Heart right ventricle (tissue), 16 donors: ENCODE results near the gene SUMO1. TPM values are rescaled to one million over a fixed set of nuclear protein-coding genes. Genes with fewer than 3 reads are reported as not detected.

ENCODE experiments used
- ATAC-seq, 8 donors: fragments of 200-7000 bp; cut with Tn5 transposase; one replicate each; pipeline ENCODE4 v1.9.1; 2020; ENCODE audit warnings: mild to moderate bottlenecking in 8 of 8, moderate library complexity in 8 of 8, moderate number of reproducible peaks in 1 of 8
- DNase-seq, 2 donors: peaks; one replicate each; pipeline ENCODE4 v3.0.0-alpha.2; 2020
- H3K27ac ChIP-seq, 10 donors: fragments of 200-600 bp; sonication (generic) in 2 of 10; one replicate each; pipeline versions ENCODE4 v1.5.0 to v1.8.0; 2020 to 2022; ENCODE audit warnings: mild to moderate bottlenecking in 3 of 10
- H3K27me3 ChIP-seq, 7 donors: fragments of 200-600 bp; one replicate each; pipeline ENCODE4 v1.8.0; 2021 to 2022; ENCODE audit warnings: mild to moderate bottlenecking in 2 of 7
- H3K36me3 ChIP-seq, 9 donors: fragments of 200-600 bp; sonication (generic) in 1 of 9; one replicate each; pipeline versions ENCODE4 v1.5.0 to v1.8.0; 2020 to 2022; ENCODE audit warnings: mild to moderate bottlenecking in 2 of 9
- H3K4me1 ChIP-seq, 9 donors: fragments of 200-600 bp; sonication (generic) in 1 of 9; one replicate each; pipeline versions ENCODE4 v1.5.0 to v1.8.0; 2020 to 2022; ENCODE audit warnings: mild to moderate bottlenecking in 4 of 9
- H3K4me3 ChIP-seq, 10 donors: fragments of 200-600 bp; sonication (generic) in 2 of 10; one replicate each; pipeline versions ENCODE4 v1.5.0 to v1.8.0; 2020 to 2022; ENCODE audit warnings: mild to moderate bottlenecking in 7 of 10, moderate library complexity in 2 of 10
- H3K9me3 ChIP-seq, 11 donors: fragments of 200-600 bp in 10 of 11; sonication (generic) in 2 of 11; one replicate each; pipeline versions ENCODE4 v1.5.0 to v1.8.0; 2013 to 2022; ENCODE audit warnings: mild to moderate bottlenecking in 2 of 11, control low read depth in 1 of 11, moderate library complexity in 1 of 11
- CTCF ChIP-seq, 9 donors: fragments of 200-600 bp; sonication (generic) in 2 of 9; IDR thresholded peaks; one replicate each; pipeline versions ENCODE4 v1.5.0 to v1.8.0; 2021 to 2022; ENCODE audit warnings: antibody characterized with exemption in 9 of 9, mild to moderate bottlenecking in 5 of 9, moderate library complexity in 1 of 9
- WGBS, 2 donors: extraction: QIAGEN DNeasy Blood & Tissue Kit; methylation state at CpG; one replicate each; pipeline ENCODE4 v1.1.7; 2013; ENCODE audit warnings: inconsistent platforms in 1 of 2; 5-methylcytosine and 5-hydroxymethylcytosine counted together
- intact Hi-C, 10 donors: fragments of 100-400 bp; cut with DNase I; formaldehyde crosslinking; loops; one replicate each; pipeline versions ENCODE4 v1.11.1 to v1.14.2; 2022
- long read RNA-seq, 3 donors: library from polyadenylated mRNA; unstranded; transcript quantifications; one replicate each; pipeline ENCODE4 v2.0.0, GENCODE V29; 2020 to 2021
- polyA plus RNA-seq, 2 donors: library from polyadenylated mRNA; stranded (reverse); fragments of 200-250 nt; gene quantifications; one replicate each; pipeline ENCODE4 v1.2.3, GENCODE V29; 2013
- total RNA-seq, 10 donors: library from RNA; stranded (reverse); fragmentation: NEBNext Ultra II Directional in 3 of 10; extraction: Animal tissue kit (Norgen Biotek cat#: 25700) in 3 of 10; gene quantifications; one replicate each; pipeline versions ENCODE4 v1.2.1 to v1.2.4, GENCODE V29; 2021 to 2023
- donor health status: Arrhythmogenic right ventricular cardiomyopathy.
- donor health status: ischemic (EF 13 %, LVEDD 7.1; RV severe dilation, severe dysfunction).
- donor health status: healthy with polysubstance abuse.
- donor health status: DM: no; HTN: yes; CAD: no.
- donor health status: DM: no; HTN: no; CAD: no.
- donor health status: ischemic (EF 25% LVEDD 6.9; RV normal size, moderate dysfunction).
- donor health status: ischemic (EF 25% LVEDD 5.7; RV mildly dilated, moderate dysfunction).
- donor health status: healthy.
- donor health status: DM: yes; HTN: yes; CAD: no.
- donor health status: Ischemic cardiomyopathy.
- donor health status: ischemic (EF 35%, LVEDD 5.7; RV mildly dilated, moderate dysfunction).
- donor health status: nonischemic (EF 11% LVEDD 7.7; RV severe dilation, severe dysfunction).
- donor health status: DM: yes; HTN: yes; CAD: no.
- donor health status: PGD.
- donor health status: ischemic (EF 29% LVEDD 5.4; RV normal size, mild dysfunction).
- donor health status: nonischemic (EF 23%, LVEDD 6.1; RV moderate dilation, normal function).

The SUMO1 gene
- total RNA-seq (10 to 100 TPM; 62.2 to 72.8 (median 68.5) TPM), polyA plus RNA-seq (10 to 100 TPM; 63.1 to 65.3 TPM)
- long read RNA-seq, donor 1, transcript SUMO1-203 (5 exons, 1,536 nt) = major isoform, 49 of 54 reads
- long read RNA-seq, donor 1, partial matches to known transcripts = 0 of 54 reads
- long read RNA-seq, donor 1, other reads (novel, unspliced or antisense) = 1 of 54 reads
- long read RNA-seq, donor 2, transcript SUMO1-203 (5 exons, 1,536 nt) = major isoform, 40 of 48 reads
- long read RNA-seq, donor 2, partial matches to known transcripts = 0 of 48 reads
- long read RNA-seq, donor 2, other reads (novel, unspliced or antisense) = 5 of 48 reads
- long read RNA-seq, donor 3, transcript SUMO1-203 (5 exons, 1,536 nt) = major isoform, 65 of 68 reads
- long read RNA-seq, donor 3, partial matches to known transcripts = 1 of 68 reads
- long read RNA-seq, donor 3, other reads (novel, unspliced or antisense) = 2 of 68 reads

- H3K36me3 ChIP-seq = peaks cover 0 to 2% (median 0%) of the 10 kb centered on the region in 9 donors
- H3K9me3 ChIP-seq = no peaks in the 10 kb centered on the region
- DNase-seq = peak; percentile 90 to 91
- no peaks in the 10 kb centered on the region for H3K27me3 ChIP-seq
- 2 to 3% methylated on average over 49 to 54 of the region's 54 CpGs for WGBS, 2 donors
- peak within 1 kb of the TSS; percentile 44 to 95 (median 91) for H3K27ac ChIP-seq
- H3K4me1 ChIP-seq = peaks cover 3 to 42% (median 24%) of the 10 kb centered on the region in 9 donors
- ATAC-seq = peak; percentile 94 to 98 (median 96)
- TF ChIP-seq CTCF (IDR thresholded peaks at IDR 0.05) = peak in 1 of 9 donors; percentile 2
- intact Hi-C loops = loop anchor here in 1 of 10 donors (2.0 kb wide), 1 partner anchor 26 kb away; the partner anchor contains the start of gene NOP58
- H3K4me3 ChIP-seq = peak within 1 kb of the TSS; percentile 62 to 99 (median 93)
Measured at GRCh38 chr2:202238234-202239197, at the start of gene SUMO1. TSS of gene SUMO1 (minus strand) at chr2:202238597. CDS start at chr2:202238451, 146 bp downstream.

GRCh38 chr2:202286595-202286994 is 48.2 kb upstream of the SUMO1 start:
- ATAC-seq = no peak
- no peaks in the 10 kb centered on the region for H3K27me3 ChIP-seq
- no peak overlapping the region for H3K4me3 ChIP-seq
- no peak for DNase-seq
- no peak overlapping the region for H3K27ac ChIP-seq
- no peaks in the 10 kb centered on the region for H3K9me3 ChIP-seq
- H3K4me1 ChIP-seq = peaks cover 0 to 7% (median 0%) of the 10 kb centered on the region in 9 donors
- peaks cover 0 to 100% (median 62%) of the 10 kb centered on the region in 9 donors for H3K36me3 ChIP-seq
- intact Hi-C loops = loop anchor here in 2 of 10 donors (10.0 kb wide), 2 partner anchors 88 to 238 kb away; partner anchors contain the start of gene BMPR2 (in 1 of the 2)
- TF ChIP-seq CTCF (IDR thresholded peaks at IDR 0.05) = no peak

- intact Hi-C loops = loop anchor here in 3 of 10 donors (2.0 to 5.0 kb wide), 2 partner anchors 98 kb away; partner anchors contain the start of gene BMPR2 (in 3 of the 3)
- 3 to 12% methylated on average over 1 of the region's 1 CpG for WGBS, 2 donors
- ATAC-seq (peak in 7 of 8 donors; percentile 57 to 84 (median 74)), DNase-seq (no peak)
- H3K4me1 ChIP-seq = peaks cover 0 to 32% (median 21%) of the 10 kb centered on the region in 9 donors
- no peak overlapping the region for H3K4me3 ChIP-seq
- peak; percentile 28 to 80 (median 65) for TF ChIP-seq CTCF (IDR thresholded peaks at IDR 0.05)
- H3K27me3 ChIP-seq = no peaks in the 10 kb centered on the region
- H3K9me3 ChIP-seq = no peaks in the 10 kb centered on the region
- peak overlapping the region in 2 of 10 donors; percentile 1 to 59 for H3K27ac ChIP-seq
- H3K36me3 ChIP-seq = peaks cover 0 to 86% (median 38%) of the 10 kb centered on the region in 9 donors
Measured at GRCh38 chr2:202278944-202279343, 40.5 kb upstream of the SUMO1 start.
